Thyroid gland (tissue), 4 donors: Measurements from ENCODE around the gene AIP. TPM values are rescaled to one million over a fixed set of nuclear protein-coding genes. Genes with fewer than 3 reads are reported as not detected.
"Not testable (repeated sequence)": the region's sequence is repeated elsewhere in the genome, so short reads cannot be mapped to it uniquely, and the experiment has no call there.

ENCODE experiments used
- DNase-seq, 2 donors: peaks; one replicate each; pipeline ENCODE4 v3.0.0-alpha.2; 2019
- H3K27ac ChIP-seq, 3 donors: fragments of 200-600 bp; sonication (generic); 1 replicate in 2 of 3; 2 replicates in 1 of 3; pipeline ENCODE4 v1.5.1; 2016 to 2019; ENCODE audit warnings: mild to moderate bottlenecking in 1 of 3, moderate library complexity in 1 of 3
- H3K27me3 ChIP-seq: fragments of 200-600 bp; sonication (generic); one replicate; pipeline ENCODE4 v1.5.1; 2019
- H3K36me3 ChIP-seq, 2 donors: fragments of 200-600 bp; sonication (generic); one replicate each; pipeline ENCODE4 v1.5.1; 2016 to 2019
- H3K4me1 ChIP-seq, 2 donors: fragments of 200-600 bp; sonication (generic); one replicate each; pipeline ENCODE4 v1.5.1; 2017 to 2019
- H3K4me3 ChIP-seq, 3 donors: fragments of 200-600 bp; sonication (generic); replicated peaks in 1 of 3; 1 replicate in 2 of 3; 2 replicates in 1 of 3; pipeline ENCODE4 v1.5.1; 2016; ENCODE audit warnings: mild to moderate bottlenecking in 1 of 3
- H3K9me3 ChIP-seq: fragments of 200-600 bp; sonication (generic); one replicate; pipeline ENCODE4 v1.5.1; 2017
- POLR2A ChIP-seq, 2 donors: fragments of 450-650 bp; IDR thresholded peaks; one replicate each; pipeline ENCODE4 v1.6.1; 2017; ENCODE audit warnings: antibody characterized with exemption in 2 of 2, mild to moderate bottlenecking in 2 of 2, moderate library complexity in 1 of 2
- WGBS, 2 donors: methylation state at CpG; one replicate each; pipeline ENCODE4 v1.1.5; 2017; 5-methylcytosine and 5-hydroxymethylcytosine counted together
- intact Hi-C: fragments of 100-400 bp; cut with DNase I; formaldehyde crosslinking; loops from one replicate; pipeline ENCODE4 v1.15.1; 2023
- total RNA-seq, 4 donors: library from RNA; depleted of rRNA; stranded (reverse); fragments of >200 nt; gene quantifications; one replicate each; pipeline ENCODE4 v1.2.3, GENCODE V29; 2016
- TF ChIP-seq, protein P1 (sequence below), 6 experiments: fragments of 200-600 bp in 3 of 6; fragments of 450-650 bp in 3 of 6; sonication (generic) in 3 of 6; IDR thresholded peaks; one replicate each; pipeline ENCODE4 v1.5.1; 2016 to 2019; ENCODE audit warnings: antibody characterized with exemption in 6 of 6, mild to moderate bottlenecking in 2 of 6, inconsistent platforms in 1 of 6, moderate library complexity in 1 of 6

AIP gene
- total RNA-seq, 4 donors from 2014 or later, result 58.2 to 100 (median 83.2) TPM

DNA sequence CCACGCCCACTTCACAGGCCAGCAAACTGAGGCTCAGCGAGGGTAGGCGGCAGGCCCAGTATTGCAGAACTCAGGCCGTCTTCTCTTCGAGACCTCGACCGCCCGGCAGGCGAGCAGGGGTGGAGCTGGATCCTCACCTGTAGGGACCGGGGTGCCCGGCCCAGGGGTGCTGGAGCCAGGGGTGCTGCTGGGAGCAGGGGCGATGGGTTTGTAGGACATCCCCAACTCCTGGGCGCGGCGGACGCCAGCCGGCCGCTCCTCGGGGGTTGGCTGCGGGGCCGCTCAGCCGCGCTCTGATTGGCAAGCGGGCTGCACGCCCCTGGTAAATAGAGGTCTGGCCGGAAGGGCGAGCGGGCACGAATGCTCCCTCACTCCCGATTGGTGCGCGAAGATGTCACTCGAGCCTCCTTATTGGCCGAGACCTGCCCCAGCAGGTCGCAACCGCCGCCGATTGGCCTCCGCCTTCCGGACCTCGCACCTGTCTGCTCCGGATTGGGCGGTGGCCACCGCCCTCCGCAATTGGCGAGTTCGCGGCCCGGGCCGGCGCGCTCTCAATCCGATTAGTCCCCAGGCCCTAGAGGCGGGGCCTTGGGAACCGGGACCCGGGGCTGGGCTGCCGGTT is 25.1 kb downstream of the AIP start, which contains the start of gene CDK2AP2:
Gene CDK2AP2, minus strand, starts transcription at position 299 of the 622 bp plus-strand sequence. Its CDS starts 80 bp downstream, at position 219.
- Histone ChIP-seq H3K36me3 (peaks cover 0 to 3% of the 10 kb centered on the region in 2 donors), H3K4me1 (peaks cover 30 to 35% of the 10 kb centered on the region in 2 donors), H3K4me3 (peak within 1 kb of the TSS; percentile 53 to 83 (median 56)), H3K9me3 (no peaks in the 10 kb centered on the region), H3K27me3 (no peaks in the 10 kb centered on the region), H3K27ac (peak within 1 kb of the TSS; percentile 93 to 99 (median 95))
- WGBS, 2 donors, result 0% methylated on average over 2 of the region's 57 CpGs; no CpG with 5 or more reads in 1 of the 2 donors
- TF ChIP-seq, protein P1, sequence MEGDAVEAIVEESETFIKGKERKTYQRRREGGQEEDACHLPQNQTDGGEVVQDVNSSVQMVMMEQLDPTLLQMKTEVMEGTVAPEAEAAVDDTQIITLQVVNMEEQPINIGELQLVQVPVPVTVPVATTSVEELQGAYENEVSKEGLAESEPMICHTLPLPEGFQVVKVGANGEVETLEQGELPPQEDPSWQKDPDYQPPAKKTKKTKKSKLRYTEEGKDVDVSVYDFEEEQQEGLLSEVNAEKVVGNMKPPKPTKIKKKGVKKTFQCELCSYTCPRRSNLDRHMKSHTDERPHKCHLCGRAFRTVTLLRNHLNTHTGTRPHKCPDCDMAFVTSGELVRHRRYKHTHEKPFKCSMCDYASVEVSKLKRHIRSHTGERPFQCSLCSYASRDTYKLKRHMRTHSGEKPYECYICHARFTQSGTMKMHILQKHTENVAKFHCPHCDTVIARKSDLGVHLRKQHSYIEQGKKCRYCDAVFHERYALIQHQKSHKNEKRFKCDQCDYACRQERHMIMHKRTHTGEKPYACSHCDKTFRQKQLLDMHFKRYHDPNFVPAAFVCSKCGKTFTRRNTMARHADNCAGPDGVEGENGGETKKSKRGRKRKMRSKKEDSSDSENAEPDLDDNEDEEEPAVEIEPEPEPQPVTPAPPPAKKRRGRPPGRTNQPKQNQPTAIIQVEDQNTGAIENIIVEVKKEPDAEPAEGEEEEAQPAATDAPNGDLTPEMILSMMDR (IDR thresholded peaks at IDR 0.05), result no peak
- peak; percentile 83 to 96 for TF ChIP-seq POLR2A (IDR thresholded peaks at IDR 0.05)
- intact Hi-C loops, result loop anchor here (5.0 to 10.0 kb wide), 2 partner anchors 116 to 153 kb away; partner anchors contain the start of genes POLD4 and RAD9A
- peak; percentile 100 for DNase-seq

DNA sequence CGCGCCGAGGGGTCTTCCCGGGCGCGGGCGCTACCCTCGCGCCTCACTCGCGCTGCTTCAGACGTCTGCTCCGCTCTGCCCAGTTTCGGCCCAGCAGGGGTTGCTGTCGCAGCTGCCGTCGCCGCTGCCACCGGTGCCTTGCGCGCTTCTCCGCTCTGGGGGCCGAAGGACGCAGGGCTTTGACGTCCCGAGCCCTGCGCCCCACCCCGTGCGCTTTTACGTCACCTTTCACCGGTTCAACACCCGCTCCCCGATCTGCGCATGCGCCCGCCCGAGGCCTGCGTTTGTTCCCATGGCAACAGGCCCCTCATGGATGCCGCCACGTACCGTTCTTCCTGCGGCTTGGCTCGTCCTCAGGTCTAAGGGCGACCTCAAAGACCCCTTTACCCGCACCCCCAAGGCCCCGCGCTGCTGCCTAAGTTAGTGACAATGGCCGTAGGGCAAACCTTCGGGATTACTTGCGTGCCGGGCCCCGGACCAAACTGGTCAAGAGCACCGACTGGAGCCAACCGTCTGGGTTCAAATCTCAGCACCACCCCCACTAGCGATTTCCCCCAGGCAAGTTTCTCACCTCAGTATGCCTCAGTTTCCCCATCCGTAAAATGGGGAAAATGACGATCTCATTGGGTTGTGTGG is 25.8 kb downstream of the AIP start:
- TF ChIP-seq, protein P1 (IDR thresholded peaks at IDR 0.05), result no peak
- peak; percentile 68 to 69 for TF ChIP-seq POLR2A (IDR thresholded peaks at IDR 0.05)
- Histone ChIP-seq H3K27me3 (no peaks in the 10 kb centered on the region), H3K36me3 (peaks cover 0 to 3% of the 10 kb centered on the region in 2 donors), H3K27ac (peak overlapping the region; percentile 93 to 99 (median 95)), H3K9me3 (no peaks in the 10 kb centered on the region), H3K4me1 (peaks cover 27 to 31% of the 10 kb centered on the region in 2 donors), H3K4me3 (peak overlapping the region; percentile 33 to 83 (median 56))
- peak; percentile 99 for DNase-seq
- intact Hi-C loops, result loop anchor here (5.0 to 10.0 kb wide), 2 partner anchors 116 to 154 kb away; partner anchors contain the start of genes POLD4 and RAD9A
- WGBS, 2 donors, result 1% methylated on average over 22 to 28 of the region's 57 CpGs

DNA sequence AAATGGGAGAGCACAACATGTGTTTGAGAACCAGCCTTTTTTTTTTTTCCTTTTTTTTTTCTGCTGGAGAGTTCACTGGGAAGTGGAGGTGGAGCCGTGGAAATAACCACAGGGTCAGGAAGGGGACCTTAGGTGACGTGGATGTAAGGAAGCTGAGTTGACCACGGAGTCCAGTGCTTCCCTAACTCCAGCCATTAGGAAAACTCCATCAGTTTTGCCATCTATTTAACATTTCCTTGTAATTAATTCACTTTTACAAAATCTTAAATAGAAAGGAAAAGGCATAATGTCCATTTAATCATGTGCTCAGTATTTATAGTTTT is 27.2 kb downstream of the AIP start:
- peaks cover 0 to 3% of the 10 kb centered on the region in 2 donors for H3K36me3 ChIP-seq
- no peak for TF ChIP-seq POLR2A (IDR thresholded peaks at IDR 0.05)
- TF ChIP-seq, protein P1 (IDR thresholded peaks at IDR 0.05), result no peak
- DNase-seq, result no peak
- 60 to 66% methylated on average over 3 of the region's 3 CpGs for WGBS, 2 donors
- no peak overlapping the region for H3K4me3 ChIP-seq
- intact Hi-C loops, result no loop called here
- H3K9me3 ChIP-seq, result no peaks in the 10 kb centered on the region
- peaks cover 24 to 25% of the 10 kb centered on the region in 2 donors for H3K4me1 ChIP-seq
- H3K27ac ChIP-seq, result no peak overlapping the region
- no peaks in the 10 kb centered on the region for H3K27me3 ChIP-seq

DNA sequence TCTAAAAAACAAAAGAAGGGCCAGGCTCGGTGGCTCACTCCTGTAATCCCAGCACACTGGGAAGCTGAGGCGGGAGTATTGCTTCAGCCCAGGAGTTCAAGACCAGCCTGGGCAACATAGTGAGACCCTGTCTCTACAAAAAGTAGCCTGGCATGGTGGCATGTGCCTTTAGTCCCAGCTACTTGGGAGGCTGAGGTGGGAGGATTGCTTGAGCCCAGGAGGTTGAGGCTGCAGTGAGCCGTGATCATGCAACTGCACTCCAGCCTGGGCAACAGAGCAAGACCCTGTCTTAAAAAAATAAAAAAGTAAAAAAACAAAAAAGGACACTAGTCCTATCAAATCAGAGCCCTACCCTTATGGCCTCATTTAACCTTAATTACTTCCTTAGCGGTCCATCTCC is 28.7 kb downstream of the AIP start:
- DNase-seq, H3K9me3 ChIP-seq, H3K27me3 ChIP-seq, H3K4me3 ChIP-seq, H3K36me3 ChIP-seq, intact Hi-C loops, H3K27ac ChIP-seq: not testable (repeated sequence)
- WGBS, 2 donors, result 84 to 87% methylated on average over 4 of the region's 4 CpGs
- H3K4me1 ChIP-seq, result peaks cover 11 to 12% of the 10 kb centered on the region in 2 donors

DNA sequence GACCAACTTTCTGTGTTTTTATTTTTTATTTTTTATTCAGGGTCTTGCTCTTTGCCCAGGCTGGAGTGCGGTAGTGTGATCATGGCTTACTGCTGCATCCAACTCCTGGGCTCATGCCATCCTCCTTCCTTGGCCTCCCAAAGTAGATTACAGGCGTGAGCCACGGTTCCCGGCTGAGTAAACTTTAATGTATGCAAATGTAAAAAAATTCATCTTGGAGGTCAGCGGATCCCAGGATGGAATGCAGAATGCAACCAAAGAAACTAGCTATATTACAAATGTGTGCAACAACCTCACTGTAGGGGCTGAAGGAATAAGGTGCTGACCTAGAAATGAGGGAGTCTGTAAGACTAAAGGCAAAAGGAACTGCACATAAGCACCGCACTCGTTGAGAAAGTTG is 31.3 kb downstream of the AIP start:
- Histone ChIP-seq H3K9me3 (no peaks in the 10 kb centered on the region), H3K36me3 (no peaks in the 10 kb centered on the region), H3K4me3 (no peak overlapping the region), H3K27me3 (no peaks in the 10 kb centered on the region), H3K4me1 (peaks cover 0 to under 1% of the 10 kb centered on the region in 2 donors), H3K27ac (no peak overlapping the region)
- intact Hi-C loops, result no loop called here
- no peak for DNase-seq
- WGBS, 2 donors, result 75 to 80% methylated on average over 7 of the region's 7 CpGs
- TF ChIP-seq POLR2A (IDR thresholded peaks at IDR 0.05), result no peak
- TF ChIP-seq, protein P1 (IDR thresholded peaks at IDR 0.05), result no peak
